ENCODE data around the gene MORN2. TPM values are rescaled to one million over a fixed set of nuclear protein-coding genes. Genes with fewer than 3 reads are reported as not detected.

The MORN2 gene
- total RNA-seq, 4 donors from 2014 or later: 10.0 to 14.6 (median 12.9) TPM; not detected in 1

- in situ Hi-C loops (cut with MboI; ENCODE audit: low pct_ligation_motif_present in 1 of 4, low pct_unique_long_range_greater_than_20kb in 1 of 4, low sequenced_read_pairs in 3 of 4): no loop called here
- Histone ChIP-seq H3K27ac (no peak overlapping the region), H3K4me1 (no peaks in the 10 kb centered on the region), H3K36me3 (no peaks in the 10 kb centered on the region), H3K9me3 (no peaks in the 10 kb centered on the region), H3K4me3 (no peak overlapping the region), H3K27me3 (no peaks in the 10 kb centered on the region)
- 93 to 96% methylated on average over 1 of the region's 1 CpG for WGBS, 2 donors (ENCODE audit: low coverage in 1 of 2)
- TF ChIP-seq POLR2A (IDR thresholded peaks at IDR 0.05) (no peak), EP300 (IDR thresholded peaks at IDR 0.05; ENCODE audit: low read depth) (no peak), POLR2AphosphoS5 (IDR thresholded peaks at IDR 0.05) (no peak)
- no peak for DNase-seq
- intact Hi-C loops (cut with DNase I; ENCODE audit: low total_unique reads): no loop called here
Observed at GRCh38 chr2:38911191-38911590, 35.4 kb downstream of the MORN2 start.

GRCh38 chr2:38912619-38913018, 36.8 kb downstream of the MORN2 start:
- no peak for DNase-seq
- H3K27ac ChIP-seq: no peak overlapping the region
- in situ Hi-C loops (cut with MboI; ENCODE audit: low pct_ligation_motif_present in 1 of 4, low pct_unique_long_range_greater_than_20kb in 1 of 4, low sequenced_read_pairs in 3 of 4): no loop called here
- no peaks in the 10 kb centered on the region for H3K36me3 ChIP-seq
- H3K4me3 ChIP-seq: no peak overlapping the region
- WGBS, 2 donors (ENCODE audit: low coverage in 1 of 2): 93% methylated on average over 1 of the region's 1 CpG; no CpG with 5 or more reads in 1 of the 2 donors
- H3K27me3 ChIP-seq: no peaks in the 10 kb centered on the region
- H3K9me3 ChIP-seq: no peaks in the 10 kb centered on the region
- intact Hi-C loops (cut with DNase I; ENCODE audit: low total_unique reads): no loop called here
- no peaks in the 10 kb centered on the region for H3K4me1 ChIP-seq
- TF ChIP-seq POLR2A (IDR thresholded peaks at IDR 0.05): no peak
- TF ChIP-seq EP300 (IDR thresholded peaks at IDR 0.05; ENCODE audit: low read depth): no peak
- no peak for TF ChIP-seq POLR2AphosphoS5 (IDR thresholded peaks at IDR 0.05)
- TF ChIP-seq CTCF (IDR thresholded peaks at IDR 0.05): no peak

GRCh38 chr2:38922389-38922788, 46.6 kb downstream of the MORN2 start:
- in situ Hi-C loops (cut with MboI; ENCODE audit: low pct_ligation_motif_present in 1 of 4, low pct_unique_long_range_greater_than_20kb in 1 of 4, low sequenced_read_pairs in 3 of 4) (no loop called here), intact Hi-C loops (cut with DNase I; ENCODE audit: low total_unique reads) (no loop called here)
- H3K9me3 ChIP-seq: no peaks in the 10 kb centered on the region
- DNase-seq: no peak
- H3K4me1 ChIP-seq: no peaks in the 10 kb centered on the region
- H3K36me3 ChIP-seq: no peaks in the 10 kb centered on the region
- no peaks in the 10 kb centered on the region for H3K27me3 ChIP-seq
- 86 to 92% methylated on average over 4 of the region's 4 CpGs for WGBS, 2 donors (ENCODE audit: low coverage in 1 of 2)
- no peak overlapping the region for H3K27ac ChIP-seq
- H3K4me3 ChIP-seq: no peak overlapping the region
- TF ChIP-seq EP300 (IDR thresholded peaks at IDR 0.05; ENCODE audit: low read depth) (no peak), CTCF (IDR thresholded peaks at IDR 0.05) (no peak), POLR2A (IDR thresholded peaks at IDR 0.05) (no peak), POLR2AphosphoS5 (IDR thresholded peaks at IDR 0.05) (no peak)

GRCh38 chr2:38922902-38923301, 47.1 kb downstream of the MORN2 start:
- Histone ChIP-seq H3K27me3 (no peaks in the 10 kb centered on the region), H3K9me3 (no peaks in the 10 kb centered on the region), H3K4me3 (no peak overlapping the region), H3K36me3 (no peaks in the 10 kb centered on the region), H3K4me1 (no peaks in the 10 kb centered on the region), H3K27ac (no peak overlapping the region)
- whole genome bisulfite sequencing, 2 donors (ENCODE audit: low coverage in 1 of 2): 93% methylated on average over 2 of the region's 2 CpGs; no CpG with 5 or more reads in 1 of the 2 donors
- DNase-seq: no peak
- intact Hi-C loops (cut with DNase I; ENCODE audit: low total_unique reads): no loop called here
- TF ChIP-seq POLR2AphosphoS5 (IDR thresholded peaks at IDR 0.05): no peak
- no peak for TF ChIP-seq CTCF (IDR thresholded peaks at IDR 0.05)
- TF ChIP-seq POLR2A (IDR thresholded peaks at IDR 0.05): no peak
- TF ChIP-seq EP300 (IDR thresholded peaks at IDR 0.05; ENCODE audit: low read depth): no peak
- in situ Hi-C loops (cut with MboI; ENCODE audit: low pct_ligation_motif_present in 1 of 4, low pct_unique_long_range_greater_than_20kb in 1 of 4, low sequenced_read_pairs in 3 of 4): no loop called here

GRCh38 chr2:38925982-38926381, 50.2 kb downstream of the MORN2 start:
- Histone ChIP-seq H3K36me3 (no peaks in the 10 kb centered on the region), H3K27me3 (no peaks in the 10 kb centered on the region), H3K4me1 (no peaks in the 10 kb centered on the region), H3K4me3 (no peak overlapping the region), H3K9me3 (no peaks in the 10 kb centered on the region), H3K27ac (no peak overlapping the region)
- DNase-seq: no peak
- in situ Hi-C loops (cut with MboI; ENCODE audit: low pct_ligation_motif_present in 1 of 4, low pct_unique_long_range_greater_than_20kb in 1 of 4, low sequenced_read_pairs in 3 of 4): no loop called here
- 59 to 84% methylated on average over 3 to 9 of the region's 9 CpGs for WGBS, 2 donors (ENCODE audit: low coverage in 1 of 2)
- TF ChIP-seq EP300 (IDR thresholded peaks at IDR 0.05; ENCODE audit: low read depth) (no peak), CTCF (IDR thresholded peaks at IDR 0.05) (no peak), POLR2A (IDR thresholded peaks at IDR 0.05) (no peak), POLR2AphosphoS5 (IDR thresholded peaks at IDR 0.05) (no peak)
- intact Hi-C loops (cut with DNase I; ENCODE audit: low total_unique reads): loop anchor here (5.0 kb wide), 1 partner anchor 1936 kb away; no protein-coding TSS in a partner anchor

All from transverse colon (tissue), 4 donors.